ENCODE measurements around the gene TUBGCP6. TPM values are rescaled to one million over a fixed set of nuclear protein-coding genes. Genes with fewer than 3 reads are reported as not detected.
A peak's percentile ranks its signal among the peaks of the same experiment; 100 is the strongest.

Gene TUBGCP6
- total and polyA plus RNA-seq, 8 donors, result 37.8 to 112 (median 50.2) TPM

- H3K27ac ChIP-seq, result peak overlapping the region; percentile 87 to 95 (median 94)
- TF ChIP-seq EP300 (IDR thresholded peaks at IDR 0.05) (no peak), POLR2A (IDR thresholded peaks at IDR 0.05) (no peak), POLR2AphosphoS5 (IDR thresholded peaks at IDR 0.05) (no peak)
- intact Hi-C loops (cut with DNase I; ENCODE audit: low total_unique reads), result no loop called here
- peaks cover 68 to 91% (median 83%) of the 10 kb centered on the region in 4 donors for H3K4me1 ChIP-seq
- peaks cover 79 to 96% (median 89%) of the 10 kb centered on the region in 4 donors for H3K36me3 ChIP-seq
- WGBS, 5 donors, result 63 to 76% (median 74%) methylated on average over 18 to 40 of the region's 40 CpGs
- no peak overlapping the region for H3K4me3 ChIP-seq
- H3K9me3 ChIP-seq, result no peaks in the 10 kb centered on the region
- no peaks in the 10 kb centered on the region for H3K27me3 ChIP-seq
- no peak for DNase-seq
Observed at GRCh38 chr22:50286701-50287318, 42.0 kb upstream of the TUBGCP6 start.

- Histone ChIP-seq H3K4me3 (no peak overlapping the region), H3K4me1 (peaks cover 68 to 91% (median 83%) of the 10 kb centered on the region in 4 donors), H3K27ac (peak overlapping the region; percentile 87 to 95 (median 94)), H3K27me3 (no peaks in the 10 kb centered on the region), H3K36me3 (peaks cover 85 to 96% (median 91%) of the 10 kb centered on the region in 4 donors), H3K9me3 (no peaks in the 10 kb centered on the region)
- intact Hi-C loops (cut with DNase I; ENCODE audit: low total_unique reads), result no loop called here
- DNase-seq, result peak in 1 of 2 donors; percentile 68
- no peak for TF ChIP-seq EP300 (IDR thresholded peaks at IDR 0.05)
- TF ChIP-seq POLR2AphosphoS5 (IDR thresholded peaks at IDR 0.05), result no peak
- TF ChIP-seq POLR2A (IDR thresholded peaks at IDR 0.05), result no peak
- TF ChIP-seq, protein P1, sequence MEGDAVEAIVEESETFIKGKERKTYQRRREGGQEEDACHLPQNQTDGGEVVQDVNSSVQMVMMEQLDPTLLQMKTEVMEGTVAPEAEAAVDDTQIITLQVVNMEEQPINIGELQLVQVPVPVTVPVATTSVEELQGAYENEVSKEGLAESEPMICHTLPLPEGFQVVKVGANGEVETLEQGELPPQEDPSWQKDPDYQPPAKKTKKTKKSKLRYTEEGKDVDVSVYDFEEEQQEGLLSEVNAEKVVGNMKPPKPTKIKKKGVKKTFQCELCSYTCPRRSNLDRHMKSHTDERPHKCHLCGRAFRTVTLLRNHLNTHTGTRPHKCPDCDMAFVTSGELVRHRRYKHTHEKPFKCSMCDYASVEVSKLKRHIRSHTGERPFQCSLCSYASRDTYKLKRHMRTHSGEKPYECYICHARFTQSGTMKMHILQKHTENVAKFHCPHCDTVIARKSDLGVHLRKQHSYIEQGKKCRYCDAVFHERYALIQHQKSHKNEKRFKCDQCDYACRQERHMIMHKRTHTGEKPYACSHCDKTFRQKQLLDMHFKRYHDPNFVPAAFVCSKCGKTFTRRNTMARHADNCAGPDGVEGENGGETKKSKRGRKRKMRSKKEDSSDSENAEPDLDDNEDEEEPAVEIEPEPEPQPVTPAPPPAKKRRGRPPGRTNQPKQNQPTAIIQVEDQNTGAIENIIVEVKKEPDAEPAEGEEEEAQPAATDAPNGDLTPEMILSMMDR (IDR thresholded peaks at IDR 0.05), result no peak
- 49 to 72% (median 62%) methylated on average over 5 to 21 of the region's 21 CpGs for WGBS, 5 donors
Observed at GRCh38 chr22:50286275-50286674, 41.5 kb upstream of the TUBGCP6 start.

- Histone ChIP-seq H3K9me3 (no peaks in the 10 kb centered on the region), H3K27me3 (no peaks in the 10 kb centered on the region), H3K36me3 (peaks cover 85 to 96% (median 93%) of the 10 kb centered on the region in 4 donors), H3K4me1 (peaks cover 68 to 91% (median 82%) of the 10 kb centered on the region in 4 donors), H3K27ac (peak overlapping the region; percentile 87 to 95 (median 94)), H3K4me3 (no peak overlapping the region)
- TF ChIP-seq EP300 (IDR thresholded peaks at IDR 0.05), result no peak
- TF ChIP-seq, protein P1 (IDR thresholded peaks at IDR 0.05), result no peak
- peak in 1 of 3 donors; percentile 5 for TF ChIP-seq POLR2AphosphoS5 (IDR thresholded peaks at IDR 0.05)
- WGBS, 5 donors, result 59 to 91% (median 71%) methylated on average over 18 to 29 of the region's 34 CpGs
- intact Hi-C loops (cut with DNase I; ENCODE audit: low total_unique reads), result no loop called here
- DNase-seq, result peak in 1 of 2 donors; percentile 70
Observed at GRCh38 chr22:50285568-50286229, 40.9 kb upstream of the TUBGCP6 start.

DNA sequence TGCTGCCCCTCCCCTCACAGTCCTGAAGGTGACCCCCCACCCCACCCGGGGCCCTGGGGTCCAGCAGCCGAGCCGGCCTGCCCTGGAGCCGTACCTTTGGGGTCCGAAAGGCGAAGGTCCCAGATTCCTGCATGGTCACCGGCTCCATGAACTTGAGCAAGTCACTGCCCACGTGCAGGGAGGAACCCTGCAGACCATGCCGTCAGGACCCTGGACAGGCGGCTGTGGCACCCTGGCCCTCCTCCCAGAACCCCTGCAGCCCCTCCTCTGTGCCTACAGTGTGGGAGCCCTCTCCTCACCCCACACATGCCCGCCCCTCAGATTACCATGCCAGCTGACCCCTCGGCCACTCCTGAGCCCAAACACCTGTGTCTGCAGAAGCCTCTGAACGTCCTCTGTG, 39.7 kb upstream of the TUBGCP6 start:
- TF ChIP-seq POLR2AphosphoS5 (IDR thresholded peaks at IDR 0.05) (no peak), POLR2A (IDR thresholded peaks at IDR 0.05) (no peak), EP300 (IDR thresholded peaks at IDR 0.05) (no peak)
- 78 to 87% (median 79%) methylated on average over 10 to 13 of the region's 13 CpGs for WGBS, 5 donors
- Histone ChIP-seq H3K4me3 (peak overlapping the region in 1 of 4 donors; percentile 27), H3K27ac (peak overlapping the region; percentile 88 to 95 (median 92)), H3K27me3 (no peaks in the 10 kb centered on the region), H3K36me3 (peaks cover 91 to 96% (median 95%) of the 10 kb centered on the region in 4 donors), H3K9me3 (no peaks in the 10 kb centered on the region), H3K4me1 (peaks cover 59 to 91% (median 80%) of the 10 kb centered on the region in 4 donors)
- intact Hi-C loops (cut with DNase I; ENCODE audit: low total_unique reads), result no loop called here
- DNase-seq, result no peak

- H3K27ac ChIP-seq, result peak overlapping the region; percentile 88 to 95 (median 92)
- intact Hi-C loops (cut with DNase I; ENCODE audit: low total_unique reads), result no loop called here
- no peak for TF ChIP-seq POLR2A (IDR thresholded peaks at IDR 0.05)
- no peak for TF ChIP-seq EP300 (IDR thresholded peaks at IDR 0.05)
- no peak for TF ChIP-seq POLR2AphosphoS5 (IDR thresholded peaks at IDR 0.05)
- TF ChIP-seq, protein P1 (IDR thresholded peaks at IDR 0.05), result no peak
- H3K9me3 ChIP-seq, result no peaks in the 10 kb centered on the region
- no peak for DNase-seq
- WGBS, 5 donors, result 87 to 95% (median 92%) methylated on average over 17 to 30 of the region's 30 CpGs
- no peaks in the 10 kb centered on the region for H3K27me3 ChIP-seq
- peaks cover 52 to 87% (median 75%) of the 10 kb centered on the region in 4 donors for H3K4me1 ChIP-seq
- peaks cover 91 to 96% (median 95%) of the 10 kb centered on the region in 4 donors for H3K36me3 ChIP-seq
- peak overlapping the region in 2 of 4 donors; percentile 19 to 27 for H3K4me3 ChIP-seq
Observed at GRCh38 chr22:50283821-50284220, 39.0 kb upstream of the TUBGCP6 start.

Data from stomach (tissue), 9 donors.